Vagina (tissue), 2 donors: ENCODE measurements around the gene S100B.

ENCODE experiments used
- CTCF ChIP-seq, 3 experiments: fragments of 450-650 bp in 2 of 3; fragments of 200-600 bp in 1 of 3; sonication (generic) in 1 of 3; IDR thresholded peaks; one replicate each; pipeline ENCODE4 v1.5.1; 2017 to 2019; ENCODE audit warnings: antibody characterized with exemption in 3 of 3, mild to moderate bottlenecking in 2 of 3, moderate library complexity in 2 of 3
- POLR2A ChIP-seq, 2 donors: fragments of 450-650 bp; IDR thresholded peaks; one replicate each; pipeline ENCODE4 v1.6.1; 2017; ENCODE audit warnings: antibody characterized with exemption in 2 of 2, mild to moderate bottlenecking in 2 of 2, moderate library complexity in 2 of 2
- POLR2AphosphoS5 ChIP-seq, 2 donors: sonication (generic); formaldehyde crosslinking; IDR thresholded peaks; one replicate each; pipeline ENCODE4 v1.9.0; 2017; ENCODE audit warnings: antibody characterized with exemption in 2 of 2, mild to moderate bottlenecking in 2 of 2, low read depth in 1 of 2; ENCODE audit not compliant: insufficient read depth in 1 of 2

GRCh38 chr21:46555225-46555617 lies 49.7 kb downstream of the S100B start:
- TF ChIP-seq CTCF (IDR thresholded peaks at IDR 0.05) = no peak
- TF ChIP-seq POLR2AphosphoS5 (IDR thresholded peaks at IDR 0.05; ENCODE audit: insufficient read depth in 1 of 2, low read depth in 1 of 2) = no peak
- TF ChIP-seq POLR2A (IDR thresholded peaks at IDR 0.05) = no peak
